ENCODE results near the gene SELENON.

SELENON gene

DNA sequence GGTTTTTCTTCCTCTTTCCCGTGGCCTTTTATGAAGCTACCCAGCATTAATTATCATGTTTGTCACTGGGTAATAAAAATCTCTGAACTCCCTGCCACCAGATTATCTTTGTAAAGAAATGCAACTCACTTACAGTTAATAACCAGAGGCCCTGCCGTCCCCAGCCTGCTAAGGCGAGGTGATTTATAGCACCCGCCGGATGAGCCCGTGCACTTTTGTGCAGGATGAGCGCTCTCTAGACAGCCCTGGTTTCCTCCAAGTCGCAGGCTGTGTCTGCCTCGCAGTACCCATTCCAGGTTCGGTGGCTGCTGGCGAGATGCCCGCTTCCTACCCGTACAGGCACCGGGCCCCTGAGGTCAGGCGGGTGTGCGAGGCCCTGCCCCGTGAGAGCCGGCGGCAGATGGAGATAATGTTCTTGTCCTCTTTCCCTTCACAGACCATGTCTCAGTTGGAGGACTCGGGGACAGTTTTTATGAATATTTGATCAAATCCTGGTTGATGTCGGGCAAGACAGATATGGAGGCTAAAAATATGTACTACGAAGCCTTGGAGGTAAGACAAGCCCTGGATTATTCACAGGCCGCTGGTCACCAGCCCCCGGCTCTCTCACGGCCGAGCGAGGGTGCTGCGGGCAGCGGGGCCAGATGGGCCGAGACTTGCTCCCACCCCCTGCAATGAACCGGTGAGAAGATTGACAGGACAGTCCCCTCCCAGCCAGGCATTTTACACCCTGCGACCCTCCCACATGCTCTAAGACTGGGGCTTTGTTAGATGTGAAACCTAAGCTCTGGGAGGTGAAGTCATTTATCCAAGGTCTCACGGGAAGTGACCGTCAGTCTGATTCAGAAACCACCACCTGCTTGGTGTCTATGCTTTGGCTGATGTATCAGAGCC, 28.5 kb upstream of the SELENON start:
- no peak for DNase-seq

DNA sequence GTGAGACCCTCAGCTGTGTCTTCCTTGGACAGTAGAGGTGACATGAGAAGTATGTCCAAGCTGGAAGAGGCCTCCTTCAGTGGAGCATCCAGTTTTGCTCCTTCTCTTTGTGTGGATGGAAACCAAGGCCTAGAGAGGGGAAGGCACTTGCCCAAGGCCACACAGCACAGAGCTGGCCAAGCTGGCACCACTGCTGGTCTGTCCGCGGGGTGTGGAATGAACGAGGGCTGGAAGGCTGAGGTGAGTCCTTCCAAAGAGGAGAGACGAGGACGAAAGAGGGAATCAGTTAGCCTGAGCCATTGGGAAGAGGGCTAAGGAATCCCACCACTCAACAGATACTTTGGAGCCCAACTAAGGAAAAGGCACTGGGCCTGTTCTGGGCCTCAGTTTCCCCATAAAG, 27.8 kb upstream of the SELENON start:
- no peak for DNase-seq

DNA sequence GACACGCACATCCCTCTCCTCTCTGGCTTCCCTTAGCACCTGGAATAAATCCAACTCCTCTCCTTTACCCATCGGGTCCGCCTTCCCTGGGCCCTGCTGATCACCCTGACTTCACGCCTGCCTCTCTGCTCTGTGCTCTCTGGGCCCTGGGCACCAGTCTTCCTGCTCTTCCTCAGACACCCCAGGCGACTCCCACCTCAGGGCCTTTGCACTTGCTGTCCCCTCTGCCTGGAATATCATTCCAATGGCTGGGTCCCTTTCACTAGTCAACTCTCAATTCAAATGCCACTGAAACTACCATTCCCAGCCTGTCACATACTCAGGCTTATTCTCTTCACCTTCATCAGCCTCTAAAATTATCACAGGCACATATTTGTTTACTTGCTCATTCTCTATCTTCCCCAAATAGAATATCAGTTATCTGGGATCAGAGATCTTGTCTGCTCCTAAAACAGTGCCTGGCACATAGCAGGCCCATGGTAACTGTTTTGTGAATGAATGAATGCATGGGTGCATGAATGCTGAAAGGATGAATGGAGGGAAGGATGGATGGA, 27.2 kb upstream of the SELENON start:
- DNase-seq, result no peak

DNA sequence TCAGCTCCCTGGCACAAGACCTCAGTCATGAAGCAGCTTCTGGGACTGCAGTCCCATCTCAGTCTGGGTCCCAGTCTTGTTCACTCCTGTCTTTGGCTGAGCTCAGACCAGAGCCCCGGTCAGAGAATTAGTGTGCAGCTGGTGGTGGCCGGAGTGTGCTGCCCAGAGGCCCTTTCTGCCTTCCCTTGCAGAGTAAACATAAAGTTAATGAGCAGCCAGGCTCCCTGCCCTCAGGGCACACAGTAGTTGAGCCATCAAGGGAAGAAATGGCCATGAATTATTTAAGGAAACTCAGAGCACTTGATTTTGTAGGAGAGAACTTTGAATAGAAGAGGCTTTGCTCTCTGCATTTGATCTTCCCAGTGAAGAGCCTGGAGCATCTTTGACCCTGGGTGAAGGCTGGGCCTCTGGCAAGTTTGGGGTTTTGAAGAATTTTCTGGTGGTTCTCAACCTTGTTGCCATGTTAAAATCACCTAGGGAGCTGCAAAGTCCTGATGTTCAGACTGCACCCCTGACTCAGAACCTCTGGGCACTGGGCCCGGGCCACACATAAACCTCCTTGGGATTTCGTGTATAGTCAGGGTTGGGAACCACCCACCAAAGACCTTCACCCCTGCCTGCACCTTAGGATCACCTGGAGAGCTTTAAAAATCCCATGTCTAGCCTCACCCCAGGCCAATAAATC, 26.4 kb upstream of the SELENON start:
- DNase-seq, result no peak

DNA sequence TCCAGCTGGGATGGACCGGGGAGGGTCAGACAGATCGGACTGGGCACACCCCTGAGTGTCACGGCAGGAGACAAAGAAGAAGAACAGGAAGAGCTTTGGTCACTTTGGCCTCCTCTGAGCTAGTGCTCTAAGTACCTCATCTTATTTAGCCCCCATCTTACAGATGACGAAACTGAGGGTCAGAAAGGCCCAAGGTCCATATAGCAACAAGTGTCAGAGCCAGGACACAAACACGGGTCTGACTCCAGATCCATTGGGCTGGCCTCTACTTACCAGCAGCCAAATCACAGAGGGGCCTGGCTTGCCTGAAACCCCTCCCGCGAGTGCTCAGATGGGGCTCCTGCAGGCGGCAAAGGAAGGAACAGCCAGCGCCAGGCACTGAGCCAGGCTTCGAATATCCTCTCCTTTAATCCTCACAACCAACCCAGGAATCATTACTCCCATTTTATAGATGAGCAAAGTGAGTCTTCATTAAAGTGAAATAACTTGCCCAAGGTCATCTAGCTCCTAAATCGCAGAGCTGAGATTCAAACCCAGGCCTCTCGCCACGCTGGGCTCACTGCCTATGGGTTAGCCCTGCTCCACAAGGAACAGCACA, 25.7 kb upstream of the SELENON start:
- no peak for DNase-seq

DNA sequence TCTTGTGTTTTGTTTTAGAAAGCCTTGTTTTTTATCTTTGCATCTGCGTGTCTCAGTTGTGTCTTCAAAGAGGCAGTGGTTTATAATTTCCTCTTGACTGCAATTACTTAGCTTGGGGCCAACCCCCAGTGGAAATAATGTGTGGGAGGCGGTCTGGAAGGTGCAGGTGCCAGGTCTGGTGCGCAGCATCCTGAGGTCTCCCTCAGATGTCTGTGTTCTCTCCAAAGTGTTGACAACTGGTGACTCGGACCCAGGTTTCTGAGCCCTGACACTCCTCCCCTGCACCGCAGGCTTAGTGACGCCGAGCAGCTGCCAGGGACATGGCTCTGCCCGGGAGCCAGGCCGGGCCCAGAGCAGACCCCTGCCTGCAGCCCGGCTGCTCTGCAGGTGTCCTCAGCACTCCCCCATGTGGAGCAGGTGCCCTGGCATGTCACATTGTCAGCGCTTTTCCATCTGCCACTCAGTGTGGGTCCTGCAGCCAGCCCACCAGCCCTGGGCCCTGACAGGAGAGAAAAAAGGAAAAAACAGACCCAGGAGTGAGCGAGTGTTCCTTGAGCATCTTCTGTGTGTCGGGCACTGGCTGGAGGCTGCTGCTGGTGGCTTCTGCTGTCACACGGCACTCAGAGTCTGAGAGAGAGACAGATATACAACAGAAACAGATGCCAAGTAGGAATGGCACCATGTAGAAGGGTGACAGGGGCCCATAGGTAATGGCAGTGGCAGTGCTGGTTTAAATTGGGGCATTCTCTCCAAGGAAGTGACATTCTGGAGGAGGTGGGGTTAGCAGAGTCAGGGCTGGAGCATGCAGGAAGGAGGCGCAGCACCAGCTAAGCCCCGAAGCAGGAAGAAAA, 24.8 kb upstream of the SELENON start:
- no peak for DNase-seq

DNA sequence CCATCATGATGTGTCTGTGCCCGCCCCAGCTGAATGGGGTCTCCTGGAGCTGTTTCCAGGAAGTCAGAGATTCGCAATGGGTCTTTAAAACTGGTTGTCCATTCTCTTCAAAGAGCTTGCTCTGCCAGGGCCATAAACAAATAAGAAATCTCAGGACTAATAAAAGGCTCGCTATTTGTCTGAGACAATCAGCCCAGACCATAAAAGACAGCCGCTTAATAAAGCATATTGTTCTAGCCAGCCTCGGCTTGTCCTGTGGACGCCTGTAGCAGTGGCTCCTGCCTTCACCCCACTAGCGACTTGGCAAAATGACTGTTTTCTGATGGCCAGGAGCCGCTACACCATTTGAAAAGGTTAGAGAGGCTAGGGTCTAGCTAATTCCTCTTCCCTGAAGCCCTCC, 20.6 kb upstream of the SELENON start:
- no peak for DNase-seq

DNA sequence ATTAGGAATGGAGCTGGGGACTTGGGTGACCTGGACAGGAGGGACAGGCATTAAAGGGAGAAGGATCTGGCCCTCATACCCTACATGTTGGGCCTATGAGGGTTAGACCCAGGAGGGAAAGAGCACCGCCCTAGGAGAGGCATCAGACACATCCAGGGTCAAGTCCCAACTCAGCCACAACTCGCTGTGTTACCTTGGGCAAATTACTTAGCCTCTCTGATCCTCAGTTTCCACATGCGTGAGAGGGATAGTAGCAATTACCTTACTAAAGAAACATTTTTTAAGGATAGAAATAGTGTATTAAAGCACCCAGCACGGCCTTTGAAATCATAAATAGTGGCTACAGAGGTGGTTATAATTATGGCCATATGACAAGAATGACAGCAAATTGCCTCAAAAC, 20.1 kb upstream of the SELENON start:
- DNase-seq, result no peak

DNA sequence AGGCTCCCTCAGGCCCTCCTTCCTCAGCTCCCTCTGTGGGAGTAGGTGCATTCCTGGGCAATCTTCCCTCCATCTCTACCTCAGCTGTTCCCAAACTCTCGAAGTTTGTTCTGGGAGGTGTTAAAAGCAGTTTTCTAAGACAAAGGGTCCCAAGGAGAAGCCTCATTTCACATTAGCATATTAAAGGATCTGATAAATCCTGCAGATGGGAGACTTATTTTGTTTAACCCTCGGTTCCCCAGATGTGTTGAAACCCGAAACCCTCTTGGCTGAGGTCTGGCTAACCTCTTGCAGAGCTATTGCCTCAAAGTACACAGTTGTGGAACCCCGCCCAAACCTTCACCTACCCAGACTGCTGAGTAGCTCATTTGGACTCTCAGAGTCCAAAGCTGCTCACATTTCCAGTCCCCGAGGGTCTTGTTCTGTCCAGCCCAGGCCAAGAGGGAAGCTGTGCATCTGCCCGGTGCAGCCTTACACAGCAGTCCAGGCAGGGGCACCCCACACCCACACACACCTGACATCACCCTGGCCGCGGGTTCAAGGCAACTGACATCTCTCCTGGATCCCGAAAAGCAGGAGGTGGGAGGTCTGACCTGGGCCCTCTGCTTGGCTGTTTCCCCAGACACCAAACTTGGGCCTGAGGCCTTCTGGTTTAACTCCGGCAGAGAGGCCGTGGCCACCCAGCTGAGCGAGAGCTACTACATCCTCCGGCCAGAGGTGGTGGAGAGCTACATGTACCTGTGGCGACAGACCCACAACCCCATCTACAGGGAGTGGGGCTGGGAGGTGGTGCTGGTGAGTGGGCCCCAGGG, 19.5 kb upstream of the SELENON start:
- no peak for DNase-seq

DNA sequence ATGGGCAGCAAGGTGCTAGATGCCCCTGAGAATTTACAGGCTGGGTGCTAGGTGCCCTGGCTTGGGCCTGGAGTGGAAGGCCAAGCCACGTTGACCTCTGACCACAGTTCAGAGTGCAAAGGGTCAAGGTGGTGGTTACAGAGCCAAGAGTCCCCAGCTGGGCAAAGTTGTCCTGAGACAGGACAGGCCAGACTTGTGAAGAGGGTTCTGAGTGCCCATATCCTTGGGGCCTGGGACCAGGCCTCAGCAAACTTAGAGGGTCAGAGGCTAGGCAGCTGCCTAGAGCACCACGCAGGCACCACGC, 18.9 kb upstream of the SELENON start:
- no peak for DNase-seq

DNA sequence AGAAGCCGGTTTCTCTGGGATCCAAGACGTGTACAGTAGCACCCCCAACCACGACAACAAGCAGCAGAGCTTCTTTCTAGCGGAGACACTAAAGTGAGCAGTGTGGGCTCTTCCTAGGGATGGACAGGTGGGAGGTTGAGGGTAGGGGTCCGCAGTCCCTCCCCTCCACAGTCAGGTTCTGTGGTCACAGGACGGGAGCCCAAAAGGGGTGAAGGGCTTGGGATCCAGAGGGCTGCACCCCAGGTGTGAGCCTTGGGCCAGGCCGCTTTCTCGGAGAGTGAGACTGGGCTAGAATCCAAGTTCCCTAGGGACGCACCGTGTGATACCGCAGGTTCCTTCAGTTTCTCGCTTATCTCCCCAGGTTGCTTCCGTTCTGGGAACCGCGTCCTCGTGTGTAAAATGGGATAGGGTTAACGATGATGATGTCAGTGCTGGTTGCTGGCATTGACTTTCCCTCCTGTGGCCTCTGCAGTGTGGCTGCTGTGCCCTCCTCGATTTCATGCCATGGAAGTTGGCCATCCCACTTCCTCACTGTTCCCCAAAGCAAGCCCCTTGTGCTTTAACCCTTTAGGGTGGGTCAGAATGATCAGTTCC, 17.3 kb upstream of the SELENON start:
- DNase-seq, result no peak

DNA sequence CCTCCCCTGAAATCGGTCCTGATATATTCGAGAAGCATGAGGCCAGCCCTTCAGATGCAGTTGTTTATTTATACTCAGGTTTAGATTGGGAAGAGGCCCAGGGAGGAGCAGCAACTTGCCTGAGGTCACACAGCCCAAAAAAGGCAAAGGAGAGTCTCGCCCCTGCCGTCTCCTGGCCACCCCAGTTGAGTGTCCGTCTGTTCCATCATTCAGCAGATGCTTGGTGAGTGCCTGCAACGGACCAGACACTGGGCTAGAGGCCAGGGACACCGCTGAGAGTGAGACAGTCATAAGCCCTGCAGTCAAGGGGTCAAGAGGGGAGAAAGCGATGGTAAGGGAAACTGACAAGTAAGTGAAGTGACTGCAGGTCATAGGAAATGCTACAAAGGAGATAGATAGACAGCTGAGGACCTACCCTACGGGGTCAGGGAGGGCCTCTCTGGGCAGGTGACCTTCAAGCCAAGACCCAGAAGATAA, 15.4 kb upstream of the SELENON start:
- no peak for DNase-seq

DNA sequence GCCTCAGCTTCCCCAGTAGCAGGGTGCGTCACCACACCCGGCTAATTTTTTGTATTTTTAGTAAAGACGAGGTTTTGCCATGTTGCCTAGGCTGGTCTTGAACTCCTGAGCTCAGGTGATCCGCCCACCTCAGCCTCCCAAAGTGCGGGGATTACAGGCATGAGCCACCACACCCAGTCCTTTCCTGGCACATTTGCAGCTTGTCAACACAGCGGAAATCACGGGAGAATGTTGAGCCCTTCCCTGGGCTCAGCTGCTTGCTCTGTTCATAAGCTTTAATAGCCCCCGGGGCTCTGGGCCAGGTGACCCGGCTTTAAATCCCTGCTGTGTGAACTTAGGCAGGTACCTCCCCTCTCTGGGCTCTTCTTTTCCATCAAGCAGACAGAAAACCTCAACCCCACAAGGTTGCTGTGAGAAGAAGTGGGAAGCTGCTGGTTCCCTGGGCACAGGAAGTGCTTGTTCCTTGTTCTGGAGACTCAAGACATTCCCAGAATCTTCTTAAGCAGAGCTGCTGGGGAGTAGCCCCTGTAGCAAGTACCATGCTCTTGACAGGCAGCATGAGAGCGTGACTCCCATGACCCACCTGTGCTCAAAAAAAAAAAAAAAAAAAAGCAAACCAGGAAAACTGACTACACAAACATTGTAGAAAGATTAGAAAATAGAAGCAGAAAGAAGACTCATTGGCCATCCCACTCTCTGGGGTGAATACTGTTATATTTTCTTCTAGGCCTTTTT, 14.5 kb upstream of the SELENON start:
- no peak for DNase-seq

DNA sequence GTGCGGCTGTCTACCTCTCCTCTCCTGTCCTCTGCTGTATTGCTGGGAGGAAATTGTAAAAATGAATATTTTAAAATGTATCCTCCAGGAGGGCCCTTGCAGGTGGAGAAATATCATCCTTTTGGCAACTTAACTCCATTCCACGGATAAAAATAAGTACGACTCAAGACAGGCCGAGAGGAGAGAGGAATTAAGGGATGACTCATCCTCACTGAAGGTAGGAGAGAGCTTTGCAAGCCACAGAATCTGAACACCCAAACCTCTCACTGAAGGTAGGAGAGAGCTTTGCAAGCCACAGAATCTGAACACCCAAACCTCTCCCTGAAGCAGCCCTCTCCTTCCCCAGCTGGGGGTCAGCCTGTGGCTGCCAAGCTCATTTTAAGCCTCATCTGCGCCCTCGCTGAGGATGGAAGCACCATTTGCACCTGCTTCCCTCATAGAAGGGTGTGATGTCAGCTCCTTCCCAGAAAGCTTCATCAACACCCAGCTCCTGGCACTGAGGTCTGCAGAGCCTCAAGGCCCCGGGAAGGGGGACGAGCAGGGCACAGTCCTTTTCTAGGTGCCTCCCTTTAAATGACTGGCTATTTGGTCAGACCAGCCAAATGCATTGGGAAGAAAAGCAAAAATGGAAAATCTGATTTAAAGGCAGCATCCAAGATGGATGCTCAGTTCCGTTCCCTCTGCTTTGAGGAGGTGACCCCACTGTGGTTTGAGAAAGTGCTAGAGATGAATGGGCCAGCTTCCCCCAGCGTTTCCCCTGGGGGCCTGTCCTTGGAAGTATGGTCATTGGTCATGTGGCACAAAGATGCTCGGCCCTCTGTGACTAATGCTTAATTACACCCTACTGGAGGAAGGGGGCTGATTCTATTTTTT, 12.9 kb upstream of the SELENON start:
- DNase-seq, result no peak

DNA sequence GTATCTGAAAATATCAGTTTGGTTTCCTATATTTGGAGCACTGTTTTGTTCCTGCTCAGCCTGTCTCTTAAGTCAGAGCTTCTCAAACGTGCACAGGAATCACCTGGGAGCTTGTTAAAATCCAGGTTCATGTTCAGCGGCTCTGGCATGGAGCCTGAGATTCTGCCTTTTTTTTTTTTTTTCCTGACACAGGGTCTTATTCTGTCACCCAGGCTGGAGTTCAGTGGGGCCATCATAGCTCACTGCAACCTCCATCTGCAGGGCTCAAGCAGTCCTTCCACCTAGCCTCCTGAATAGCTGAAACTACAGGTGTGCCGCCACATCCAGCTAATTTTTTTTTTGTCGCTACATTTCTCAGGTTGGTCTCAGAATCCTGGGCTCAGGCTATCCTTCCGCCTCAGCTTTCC, 12.2 kb upstream of the SELENON start:
- no peak for DNase-seq

DNA sequence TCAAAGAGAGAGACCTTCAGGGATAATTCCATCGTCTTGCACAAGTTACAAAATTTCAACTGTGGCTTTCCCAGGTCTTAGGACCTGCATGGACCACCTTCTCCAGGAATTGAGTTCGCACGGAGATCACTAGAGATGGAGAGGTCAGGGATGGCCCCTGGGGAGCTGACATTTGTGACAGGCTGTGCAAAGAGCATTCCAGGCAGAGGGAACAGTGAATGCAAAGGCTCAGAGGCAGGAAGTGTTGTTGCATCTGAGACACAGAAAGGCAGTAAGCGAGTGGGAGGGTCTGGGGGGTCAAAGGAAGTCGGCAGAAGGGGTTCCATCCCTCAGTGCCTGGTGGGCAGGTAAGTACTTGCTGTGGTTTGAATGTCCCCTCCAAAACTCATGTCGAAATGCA, 9.5 kb upstream of the SELENON start:
- DNase-seq, result no peak

DNA sequence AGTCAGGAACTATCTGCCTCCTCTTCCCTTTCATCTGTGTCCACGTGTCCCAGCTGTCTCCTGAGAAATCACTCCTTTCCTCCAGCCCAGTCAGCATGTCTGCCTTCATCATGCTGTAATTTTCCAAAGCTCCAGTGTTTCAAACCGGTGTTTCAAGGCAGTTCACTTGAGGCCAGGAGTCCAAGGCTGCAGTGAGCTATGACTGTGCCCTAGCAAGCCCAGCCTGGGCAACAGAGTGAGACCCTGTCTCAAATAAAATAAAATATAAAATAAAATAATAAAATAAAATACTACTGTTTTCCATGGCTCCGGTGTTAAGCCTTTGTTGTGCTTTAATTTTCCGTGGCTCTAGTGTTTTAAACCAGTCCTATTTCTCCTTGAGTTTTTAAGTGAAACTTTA, 7.9 kb upstream of the SELENON start:
- no peak for DNase-seq

DNA sequence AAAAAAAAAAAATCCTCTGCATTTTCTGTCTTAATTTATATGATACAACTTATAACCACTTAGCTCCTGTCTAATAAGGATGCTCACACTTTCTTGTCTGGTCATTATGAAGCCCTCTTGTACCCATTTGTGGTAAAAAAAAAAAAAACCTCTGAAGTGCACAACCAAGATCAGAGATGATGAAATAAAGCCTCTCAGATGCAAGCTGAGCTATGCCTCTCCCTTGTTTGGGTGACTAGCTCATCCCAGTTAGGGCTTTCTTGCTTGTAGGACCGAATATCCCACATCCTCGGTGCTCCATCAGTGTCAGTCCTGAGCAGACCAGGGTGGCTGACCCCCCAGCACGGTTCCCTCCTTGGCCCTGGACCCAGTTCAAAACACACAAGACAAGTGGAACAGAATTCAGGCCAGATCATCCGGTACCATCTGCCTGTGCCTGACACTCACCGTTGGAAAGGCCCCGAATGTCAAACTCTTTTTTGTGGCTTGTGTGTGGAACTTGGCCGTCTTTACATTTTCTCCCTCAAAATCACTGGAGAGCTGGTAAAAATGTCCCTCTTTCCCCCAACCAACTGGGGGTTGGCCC, 6.3 kb upstream of the SELENON start:
- DNase-seq, result no peak

DNA sequence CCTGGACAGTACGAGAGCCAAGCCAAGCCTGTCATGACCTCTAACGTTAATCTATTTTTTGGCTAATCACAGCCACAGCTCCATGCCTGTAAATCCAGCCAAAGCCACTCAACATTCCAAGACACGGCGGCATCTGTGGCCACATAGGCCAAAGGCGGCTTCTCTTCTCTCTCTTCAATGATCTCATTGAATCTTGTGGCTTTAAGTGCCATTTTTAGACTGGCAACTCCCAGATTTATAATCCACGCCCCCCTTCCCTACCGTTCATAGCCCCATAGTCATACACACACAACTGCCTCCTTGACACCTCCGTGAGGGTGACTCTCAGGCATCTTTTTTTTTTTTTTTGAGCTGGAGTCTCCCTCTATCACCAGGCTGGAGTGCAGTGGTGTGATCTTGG, 5.7 kb upstream of the SELENON start:
- DNase-seq, result no peak

All from GOT3 (cell line).